A673 (cell line): ENCODE results near the gene NSD2. TPM values are rescaled to one million over a fixed set of nuclear protein-coding genes. Genes with fewer than 3 reads are reported as not detected.
"Not testable (repeated sequence)": the region's sequence is repeated elsewhere in the genome, so short reads cannot be mapped to it uniquely, and the experiment has no call there.

Experiments
- BruUV-seq: library from RNA; stranded (reverse); fragments of 400-500 nt; replicated peaks from 2 replicates; lab custom pipeline; 2021; lab: Mats Ljungman, UMichigan
- CTCF ChIA-PET: fragments of 300-600 bp; sonication (Branson Sonifier 250); formaldehyde crosslinking; loops from one replicate; lab custom pipeline; 2022; ENCODE audit warnings: antibody characterized with exemption; lab: Charles Lee
- POLR2A ChIA-PET: fragments of 300-600 bp; sonication (Branson Sonifier 250); formaldehyde crosslinking; loops from one replicate; lab custom pipeline; 2022; ENCODE audit warnings: antibody characterized with exemption; ENCODE audit not compliant: low non-redundant PET; lab: Charles Lee
- DNase-seq: peaks from one replicate; pipeline ENCODE4 v3.0.0-alpha.2; 2015; ENCODE audit warnings: low spot score
- H3K27ac ChIP-seq: fragments of 200-600 bp; sonication (generic); 2 replicates; pipeline ENCODE4 v1.5.1; 2016; ENCODE audit warnings: mixed run types, low read depth, mild to moderate bottlenecking, mixed read lengths, antibody characterized with exemption, low read length; ENCODE audit not compliant: poor library complexity, severe bottlenecking
- H3K27me3 ChIP-seq: fragments of 200-600 bp; sonication (generic); replicated peaks from 2 replicates; pipeline ENCODE4 v1.6.1; 2017; ENCODE audit warnings: mixed run types, low read depth, mild to moderate bottlenecking, mixed read lengths, antibody characterized with exemption, low read length; ENCODE audit not compliant: insufficient read depth, poor library complexity
- H3K36me3 ChIP-seq: fragments of 200-600 bp; sonication (generic); 2 replicates; pipeline ENCODE4 v1.6.1; 2016; ENCODE audit warnings: mixed run types, mild to moderate bottlenecking, mixed read lengths, antibody characterized with exemption, low read length; ENCODE audit not compliant: insufficient read depth, poor library complexity, severe bottlenecking
- H3K4me1 ChIP-seq: fragments of 200-600 bp; sonication (generic); 2 replicates; pipeline ENCODE4 v1.6.1; 2017; ENCODE audit warnings: mixed run types, mild to moderate bottlenecking, mixed read lengths, antibody characterized with exemption, low read length; ENCODE audit not compliant: insufficient read depth, poor library complexity, severe bottlenecking
- H3K4me3 ChIP-seq: fragments of 200-600 bp; sonication (generic); 2 replicates; pipeline ENCODE4 v1.5.1; 2016; ENCODE audit warnings: low read depth, mixed run types, mild to moderate bottlenecking, mixed read lengths, low read length; ENCODE audit not compliant: poor library complexity, severe bottlenecking
- H3K9me3 ChIP-seq: fragments of 200-600 bp; sonication (generic); 2 replicates; pipeline ENCODE4 v1.6.1; 2016; ENCODE audit warnings: mixed run types, low read depth, mild to moderate bottlenecking, mixed read lengths, antibody characterized with exemption, low read length; ENCODE audit not compliant: poor library complexity, severe bottlenecking
- EZH2 ChIP-seq: fragments of 200-600 bp; sonication (generic); IDR thresholded peaks from 2 replicates; pipeline ENCODE4 v1.6.1; 2017; ENCODE audit warnings: borderline replicate concordance, low read depth, mild to moderate bottlenecking, mixed read lengths, antibody characterized with exemption, low read length; ENCODE audit not compliant: poor library complexity, severe bottlenecking
- intact Hi-C: fragments of 100-400 bp; cut with micrococcal nuclease; formaldehyde crosslinking; loops from one replicate; pipeline ENCODE4 v1.10.0; 2022; ENCODE audit not compliant: unreplicated experiment
- microRNA-seq: library from miRNA; unstranded; fragments of <30 nt; microRNA quantifications from one replicate; pipeline ENCODE4 v1.2.0, GENCODE V29; 2021
- total RNA-seq: library from RNA; stranded (reverse); gene quantifications from 2 replicates; pipeline ENCODE4 v1.2.3, GENCODE V29; 2021
- TF ChIP-seq, protein P1 (sequence below): fragments of 300-800, 200-600 bp; sonication (generic); conservative IDR thresholded peaks from 2 replicates; pipeline ENCODE4 v1.5.1; 2017; ENCODE audit warnings: low read depth, mild to moderate bottlenecking, antibody characterized with exemption, low read length, moderate library complexity, mixed read lengths

Gene NSD2
- total RNA-seq, 1 experiment from 2014 or later = 227 TPM

DNA sequence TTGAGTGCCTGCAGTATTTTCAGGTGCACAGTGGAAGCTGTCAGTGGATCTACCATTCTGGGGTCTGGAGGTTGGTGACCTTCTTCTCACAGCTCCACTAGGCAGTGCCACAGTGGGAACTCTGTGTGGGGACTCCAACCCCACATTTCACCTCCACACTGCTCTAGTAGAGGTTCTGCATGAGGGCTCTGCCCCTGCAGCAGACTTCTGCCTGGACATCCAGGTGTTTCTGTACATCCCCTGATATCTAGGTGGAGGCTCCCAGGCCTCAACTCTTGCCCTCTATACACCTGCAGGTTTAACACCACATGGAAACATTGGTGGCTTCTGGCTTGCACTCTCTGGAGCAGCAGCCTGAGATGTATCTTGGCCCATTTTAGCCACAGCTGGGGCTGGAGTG lies 154.6 kb downstream of the NSD2 start:
- Histone ChIP-seq H3K4me1 (no peaks in the 10 kb centered on the region), H3K27me3 (peaks cover 9% of the 10 kb centered on the region), H3K36me3 (no peaks in the 10 kb centered on the region), H3K27ac (no peak overlapping the region), H3K4me3 (no peak overlapping the region), H3K9me3 (no peaks in the 10 kb centered on the region)
- intact Hi-C loops = no loop called here
- no TSS peak for BruUV-seq
- ChIA-PET POLR2A (no interaction called here), CTCF (no interaction called here)
- no peak for TF ChIP-seq EZH2
- TF ChIP-seq, protein P1, sequence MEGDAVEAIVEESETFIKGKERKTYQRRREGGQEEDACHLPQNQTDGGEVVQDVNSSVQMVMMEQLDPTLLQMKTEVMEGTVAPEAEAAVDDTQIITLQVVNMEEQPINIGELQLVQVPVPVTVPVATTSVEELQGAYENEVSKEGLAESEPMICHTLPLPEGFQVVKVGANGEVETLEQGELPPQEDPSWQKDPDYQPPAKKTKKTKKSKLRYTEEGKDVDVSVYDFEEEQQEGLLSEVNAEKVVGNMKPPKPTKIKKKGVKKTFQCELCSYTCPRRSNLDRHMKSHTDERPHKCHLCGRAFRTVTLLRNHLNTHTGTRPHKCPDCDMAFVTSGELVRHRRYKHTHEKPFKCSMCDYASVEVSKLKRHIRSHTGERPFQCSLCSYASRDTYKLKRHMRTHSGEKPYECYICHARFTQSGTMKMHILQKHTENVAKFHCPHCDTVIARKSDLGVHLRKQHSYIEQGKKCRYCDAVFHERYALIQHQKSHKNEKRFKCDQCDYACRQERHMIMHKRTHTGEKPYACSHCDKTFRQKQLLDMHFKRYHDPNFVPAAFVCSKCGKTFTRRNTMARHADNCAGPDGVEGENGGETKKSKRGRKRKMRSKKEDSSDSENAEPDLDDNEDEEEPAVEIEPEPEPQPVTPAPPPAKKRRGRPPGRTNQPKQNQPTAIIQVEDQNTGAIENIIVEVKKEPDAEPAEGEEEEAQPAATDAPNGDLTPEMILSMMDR = no peak
- DNase-seq = no peak

DNA sequence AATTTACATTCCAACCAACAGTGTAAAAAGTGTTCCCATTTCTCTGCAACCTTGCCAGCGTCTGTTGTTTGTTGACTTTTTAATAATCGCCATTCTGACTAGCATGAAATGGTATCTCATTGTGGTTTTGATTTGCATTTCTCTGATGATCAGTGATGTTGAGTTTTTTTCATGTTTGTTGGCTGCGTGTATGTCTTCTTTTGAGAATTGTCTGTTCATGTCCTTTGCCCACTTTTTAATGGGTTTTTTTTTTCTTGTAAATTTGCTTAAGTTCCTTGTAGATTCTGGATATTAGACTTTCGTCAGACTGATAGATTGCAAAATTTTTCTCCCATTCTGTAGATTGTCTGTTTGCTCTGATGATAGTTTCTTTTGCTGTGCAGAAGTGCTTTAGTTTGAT lies 155.9 kb downstream of the NSD2 start:
- POLR2A ChIA-PET, H3K4me3 ChIP-seq, DNase-seq, H3K36me3 ChIP-seq, CTCF ChIA-PET, H3K9me3 ChIP-seq, BruUV-seq, H3K27me3 ChIP-seq, H3K27ac ChIP-seq, intact Hi-C loops, H3K4me1 ChIP-seq: not testable (repeated sequence)

DNA sequence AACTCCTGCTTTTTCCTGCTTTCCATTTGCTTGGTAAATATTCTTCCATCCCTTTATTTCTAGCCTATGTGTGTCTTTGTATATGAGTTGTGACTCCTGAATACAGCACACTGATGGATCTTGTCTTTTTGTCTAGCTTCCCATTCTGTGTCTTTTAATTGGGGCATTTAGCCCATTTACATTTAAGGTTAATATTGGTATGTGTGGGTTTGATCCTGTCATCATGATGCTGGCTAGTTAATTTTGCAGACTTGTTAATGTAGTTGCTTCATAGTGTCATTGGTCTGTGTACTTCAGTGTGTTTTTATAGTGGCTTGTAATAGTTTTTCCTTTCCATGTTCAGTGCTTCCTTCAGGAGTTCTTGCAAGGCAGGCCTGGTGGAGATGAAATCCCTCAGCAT lies 160.0 kb downstream of the NSD2 start:
- H3K4me1 ChIP-seq, H3K27ac ChIP-seq, intact Hi-C loops, CTCF ChIA-PET, H3K36me3 ChIP-seq, POLR2A ChIA-PET, DNase-seq, H3K4me3 ChIP-seq, H3K9me3 ChIP-seq, BruUV-seq, H3K27me3 ChIP-seq: not testable (repeated sequence)

Small RNAs within 50 kb of the gene (microRNA-seq; reads per million reads assigned to microRNA genes)
- gene MIR943 = 3.0 reads per million, percentile 6 among the genes with 10 or more reads in this experiment

Other genes starting within 250 kb of the NSD2 start
- gene FAM53A, start 187.1 kb upstream of the NSD2 start, total RNA-seq = 1.6 and 3.1 TPM in 2 replicates
- gene SLBP, start 159.1 kb upstream of the NSD2 start, total RNA-seq = 85.5 and 89.5 TPM in 2 replicates
- 28.8 and 33.4 TPM in 2 replicates for gene TMEM129, start 150.1 kb upstream of the NSD2 start, total RNA-seq
- 224 and 246 TPM in 2 replicates for gene TACC3, start 149.9 kb upstream of the NSD2 start, total RNA-seq
- gene FGFR3, start 78.1 kb upstream of the NSD2 start, total RNA-seq = 4.7 and 5.5 TPM in 2 replicates
- gene LETM1, start 15.2 kb upstream of the NSD2 start, total RNA-seq = 102 TPM in 2 replicates
- 58.3 and 59.3 TPM in 2 replicates for gene NELFA, start 137.6 kb downstream of the NSD2 start, total RNA-seq
- gene NAT8L, start 187.9 kb downstream of the NSD2 start, total RNA-seq = 2.5 and 3.4 TPM in 2 replicates